T-helper 2 cell treated with Interferon-gamma antibody and Interleukin-4, amounts not matched to agents 100 ng/mL and 5 ng/mL, for 36 hours (primary cell): Measurements from ENCODE around the gene BCHE. TPM values are rescaled to one million over a fixed set of nuclear protein-coding genes. Genes with fewer than 3 reads are reported as not detected.

Source experiments
- intact Hi-C: fragments of 100-400 bp; cut with micrococcal nuclease; formaldehyde crosslinking; loops from one replicate; pipeline ENCODE4 v1.15.1; 2023
- total RNA-seq: library from RNA; stranded (reverse); gene quantifications from 2 replicates; pipeline ENCODE4 v1.2.3, GENCODE V29; 2022

BCHE gene
- total RNA-seq, 1 donor from 2014 or later: not detected

- intact Hi-C loops: no loop called here
These were observed 83.7 kb downstream of the BCHE start for GRCh38 chr3:165753560-165753959.

- intact Hi-C loops: no loop called here
These were observed 85.6 kb downstream of the BCHE start for GRCh38 chr3:165751637-165752036.

- intact Hi-C loops: no loop called here
These were observed 87.4 kb downstream of the BCHE start for GRCh38 chr3:165749821-165750220.

- intact Hi-C loops: no loop called here
These were observed 88.0 kb downstream of the BCHE start for GRCh38 chr3:165749241-165749640.

- intact Hi-C loops: no loop called here
These were observed 89.1 kb downstream of the BCHE start for GRCh38 chr3:165748094-165748493.

- intact Hi-C loops: no loop called here
These were observed 90.3 kb downstream of the BCHE start for GRCh38 chr3:165746874-165747273.

GRCh38 chr3:165744025-165744424 is 93.2 kb downstream of the BCHE start:
- intact Hi-C loops: no loop called here

- intact Hi-C loops: no loop called here
These were observed 94.9 kb downstream of the BCHE start for GRCh38 chr3:165742351-165742750.

GRCh38 chr3:165729756-165730155 is 107.5 kb downstream of the BCHE start:
- intact Hi-C loops: no loop called here

- intact Hi-C loops: no loop called here
These were observed 108.3 kb downstream of the BCHE start for GRCh38 chr3:165728924-165729323.

GRCh38 chr3:165725296-165725695 is 111.9 kb downstream of the BCHE start:
- intact Hi-C loops: no loop called here
